Activated CD4-positive, alpha-beta memory T cell treated with anti-CD3 and anti-CD28 coated beads for 36 hours (primary cell): ENCODE measurements around the gene SLC17A9. TPM values are rescaled to one million over a fixed set of nuclear protein-coding genes. Genes with fewer than 3 reads are reported as not detected.
"Not testable (repeated sequence)": the region's sequence is repeated elsewhere in the genome, so short reads cannot be mapped to it uniquely, and the experiment has no call there.

Source experiments
- CTCF ChIA-PET: fragments of 350-600 bp; sonication (Branson Sonifier 250); formaldehyde crosslinking; loops from one replicate; lab custom pipeline; 2021; ENCODE audit warnings: antibody characterized with exemption, inconsistent platforms; lab: Charles Lee
- POLR2A ChIA-PET: fragments of 350-600 bp; sonication (Branson Sonifier 250); formaldehyde crosslinking; loops from one replicate; lab custom pipeline; 2021; ENCODE audit warnings: antibody characterized with exemption; lab: Charles Lee
- DNase-seq: peaks from one replicate; pipeline ENCODE4 v3.0.0-alpha.2; 2020
- H3K27ac Mint-ChIP-seq: one replicate; pipeline ENCODE4 v1.8.0; 2021; ENCODE audit warnings: mixed read lengths
- H3K27me3 Mint-ChIP-seq: one replicate; pipeline ENCODE4 v1.8.0; 2021; ENCODE audit warnings: mixed read lengths
- H3K36me3 Mint-ChIP-seq: one replicate; pipeline ENCODE4 v1.8.0; 2021; ENCODE audit warnings: mixed read lengths
- H3K4me1 Mint-ChIP-seq: one replicate; pipeline ENCODE4 v1.8.0; 2021; ENCODE audit warnings: low read depth, mixed read lengths
- H3K4me3 Mint-ChIP-seq: one replicate; pipeline ENCODE4 v1.8.0; 2021; ENCODE audit warnings: mild to moderate bottlenecking, mixed read lengths
- H3K9me3 Mint-ChIP-seq: one replicate; pipeline ENCODE4 v1.8.0; 2021; ENCODE audit warnings: mixed read lengths
- intact Hi-C: fragments of 100-400 bp; cut with micrococcal nuclease; formaldehyde crosslinking; loops from one replicate; pipeline ENCODE4 v1.15.1; 2023
- total RNA-seq, 2 experiments: library from RNA; stranded (reverse); gene quantifications; one replicate each; pipeline ENCODE4 v1.2.3, GENCODE V29; 2021

The SLC17A9 gene
- total RNA-seq, 2 experiments from 2014 or later: 9.5 to 9.7 TPM

- H3K4me1 Mint-ChIP-seq: peaks cover 73% of the 10 kb centered on the region
- CTCF ChIA-PET: interaction anchor here (0.9 to 7.8 kb wide), 3 partner anchors 8 to 20 kb away, joined by 3 to 95 read pairs (median 8); no protein-coding TSS in a partner anchor
- no peaks in the 10 kb centered on the region for H3K9me3 Mint-ChIP-seq
- POLR2A ChIA-PET: interaction anchor here (0.6 to 1.0 kb wide), 2 partner anchors 14 to 25 kb away, joined by 3 to 4 read pairs; no protein-coding TSS in a partner anchor
- intact Hi-C loops: loop anchor here (5.0 to 10.0 kb wide), 2 partner anchors 125 to 278 kb away; partner anchors contain the start of genes MRGBP and SLCO4A1
- DNase-seq: peak; percentile 74
- peak overlapping the region; percentile 47 for H3K4me3 Mint-ChIP-seq
- no peaks in the 10 kb centered on the region for H3K27me3 Mint-ChIP-seq
- peak overlapping the region; percentile 83 for H3K27ac Mint-ChIP-seq
- H3K36me3 Mint-ChIP-seq: peaks cover 7% of the 10 kb centered on the region
These were observed 30.0 kb upstream of the SLC17A9 start for GRCh38 chr20:62922451-62922921.

- ChIA-PET POLR2A (interaction anchor here (1.0 to 1.1 kb wide), 2 partner anchors 12 to 26 kb away, joined by 3 read pairs; no protein-coding TSS in a partner anchor), CTCF (interaction anchor here (0.9 to 3.1 kb wide), 3 partner anchors 8 to 21 kb away, joined by 3 to 8 read pairs (median 7); no protein-coding TSS in a partner anchor)
- not testable (repeated sequence) for H3K36me3 Mint-ChIP-seq, H3K27me3 Mint-ChIP-seq, H3K9me3 Mint-ChIP-seq, DNase-seq
- Mint-ChIP-seq H3K27ac (peak overlapping the region; percentile 83), H3K4me3 (peak overlapping the region; percentile 47), H3K4me1 (peaks cover 73% of the 10 kb centered on the region)
- intact Hi-C loops: loop anchor here (5.0 to 10.0 kb wide), 2 partner anchors 126 to 278 kb away; partner anchors contain the start of genes MRGBP and SLCO4A1
These were observed 29.3 kb upstream of the SLC17A9 start for GRCh38 chr20:62923059-62923668.

- Mint-ChIP-seq H3K27me3 (no peaks in the 10 kb centered on the region), H3K4me1 (peaks cover 72% of the 10 kb centered on the region), H3K27ac (peak overlapping the region; percentile 93), H3K4me3 (peak overlapping the region; percentile 89), H3K36me3 (peaks cover 7% of the 10 kb centered on the region), H3K9me3 (no peaks in the 10 kb centered on the region)
- POLR2A ChIA-PET: interaction anchor here (1.0 to 5.0 kb wide), 4 partner anchors 7 to 26 kb away, joined by 3 to 36 read pairs (median 4); partner anchors contain the start of gene GID8
- CTCF ChIA-PET: interaction anchor here (0.9 to 3.1 kb wide), 4 partner anchors 9 to 22 kb away, joined by 3 to 8 read pairs (median 5); no protein-coding TSS in a partner anchor
- DNase-seq: no peak
- intact Hi-C loops: loop anchor here (2.0 to 10.0 kb wide), 3 partner anchors 53 to 279 kb away; partner anchors contain the start of genes MRGBP and SLCO4A1
These were observed 28.7 kb upstream of the SLC17A9 start for GRCh38 chr20:62923669-62924441.

GRCh38 chr20:62924442-62925075 is 27.9 kb upstream of the SLC17A9 start:
- H3K4me3 Mint-ChIP-seq: peak overlapping the region; percentile 89
- peak; percentile 44 for DNase-seq
- H3K27ac Mint-ChIP-seq: peak overlapping the region; percentile 93
- CTCF ChIA-PET: interaction anchor here (1.0 to 3.1 kb wide), 4 partner anchors 10 to 22 kb away, joined by 3 to 8 read pairs (median 6); no protein-coding TSS in a partner anchor
- no peaks in the 10 kb centered on the region for H3K27me3 Mint-ChIP-seq
- peaks cover 65% of the 10 kb centered on the region for H3K4me1 Mint-ChIP-seq
- H3K9me3 Mint-ChIP-seq: no peaks in the 10 kb centered on the region
- H3K36me3 Mint-ChIP-seq: peaks cover 7% of the 10 kb centered on the region
- POLR2A ChIA-PET: interaction anchor here (0.9 to 5.0 kb wide), 4 partner anchors 8 to 14 kb away, joined by 3 to 36 read pairs (median 5); partner anchors contain the start of gene GID8
- intact Hi-C loops: loop anchor here (2.0 to 10.0 kb wide), 5 partner anchors 52 to 280 kb away; partner anchors contain the start of genes MRGBP, SLCO4A1 and TCFL5

GRCh38 chr20:62925076-62925419 is 27.5 kb upstream of the SLC17A9 start:
- intact Hi-C loops: loop anchor here (2.0 to 10.0 kb wide), 4 partner anchors 52 to 280 kb away; partner anchors contain the start of genes SLCO4A1 and TCFL5
- H3K4me3 Mint-ChIP-seq: peak overlapping the region; percentile 89
- CTCF ChIA-PET: interaction anchor here (1.0 to 3.1 kb wide), 6 partner anchors 9 to 47 kb away, joined by 3 to 8 read pairs (median 4); no protein-coding TSS in a partner anchor
- H3K36me3 Mint-ChIP-seq: peaks cover 7% of the 10 kb centered on the region
- POLR2A ChIA-PET: interaction anchor here (0.9 to 5.0 kb wide), 3 partner anchors 9 to 13 kb away, joined by 5 to 36 read pairs (median 5); partner anchors contain the start of gene GID8
- no peaks in the 10 kb centered on the region for H3K27me3 Mint-ChIP-seq
- H3K9me3 Mint-ChIP-seq: no peaks in the 10 kb centered on the region
- peaks cover 65% of the 10 kb centered on the region for H3K4me1 Mint-ChIP-seq
- DNase-seq: no peak
- peak overlapping the region; percentile 93 for H3K27ac Mint-ChIP-seq

- CTCF ChIA-PET: interaction anchor here (1.0 to 3.1 kb wide), 7 partner anchors 9 to 47 kb away, joined by 3 to 9 read pairs (median 5); no protein-coding TSS in a partner anchor
- intact Hi-C loops: loop anchor here (2.0 to 10.0 kb wide), 4 partner anchors 51 to 281 kb away; partner anchors contain the start of genes SLCO4A1 and TCFL5
- POLR2A ChIA-PET: interaction anchor here (0.9 to 5.0 kb wide), 4 partner anchors 9 to 13 kb away, joined by 5 to 36 read pairs (median 6); partner anchors contain the start of gene GID8
These were observed 26.9 kb upstream of the SLC17A9 start for GRCh38 chr20:62925420-62926228.

GRCh38 chr20:62926229-62927127 is 26.0 kb upstream of the SLC17A9 start, which contains the start of gene DIDO1:
Gene DIDO1 (minus strand): TSS chr20:62926505.
- intact Hi-C loops: loop anchor here (5.0 to 10.0 kb wide), 3 partner anchors 64 to 282 kb away; partner anchors contain the start of genes SLCO4A1 and TCFL5
- DNase-seq: peak; percentile 93
- Mint-ChIP-seq H3K36me3 (peaks cover 7% of the 10 kb centered on the region), H3K4me1 (peaks cover 64% of the 10 kb centered on the region), H3K27ac (peak within 1 kb of the TSS; percentile 93), H3K27me3 (no peaks in the 10 kb centered on the region), H3K9me3 (no peaks in the 10 kb centered on the region), H3K4me3 (peak within 1 kb of the TSS; percentile 89)
- ChIA-PET POLR2A (interaction anchor here (0.9 to 5.0 kb wide), 5 partner anchors 8 to 1054 kb away, joined by 3 to 36 read pairs (median 5); partner anchors contain the start of gene GID8), CTCF (interaction anchor here (0.7 to 2.1 kb wide), 8 partner anchors 9 to 46 kb away, joined by 3 to 9 read pairs (median 4); partner anchors contain the start of gene GID8)

More at GRCh38 chr20:62925420-62926228, 26.9 kb upstream of the SLC17A9 start:
- H3K27ac Mint-ChIP-seq: peak overlapping the region; percentile 93
- H3K4me1 Mint-ChIP-seq: peaks cover 65% of the 10 kb centered on the region
- peaks cover 7% of the 10 kb centered on the region for H3K36me3 Mint-ChIP-seq
- peak overlapping the region; percentile 89 for H3K4me3 Mint-ChIP-seq
- H3K27me3 Mint-ChIP-seq: no peaks in the 10 kb centered on the region
- H3K9me3 Mint-ChIP-seq: no peaks in the 10 kb centered on the region
- peak; percentile 63 for DNase-seq

- POLR2A ChIA-PET: interaction anchor here (0.9 to 5.0 kb wide), 5 partner anchors 8 to 1053 kb away, joined by 3 to 36 read pairs (median 5); partner anchors contain the start of gene GID8
- peaks cover 66% of the 10 kb centered on the region for H3K4me1 Mint-ChIP-seq
- DNase-seq: no peak
These were observed 25.3 kb upstream of the SLC17A9 start for GRCh38 chr20:62927128-62927705.

More at GRCh38 chr20:62927128-62927705, 25.3 kb upstream of the SLC17A9 start:
- H3K27ac Mint-ChIP-seq: peak overlapping the region; percentile 85
- H3K9me3 Mint-ChIP-seq: no peaks in the 10 kb centered on the region
- CTCF ChIA-PET: interaction anchor here (0.7 to 2.1 kb wide), 10 partner anchors 8 to 28 kb away, joined by 3 to 9 read pairs (median 4); partner anchors contain the start of gene GID8
- H3K27me3 Mint-ChIP-seq: no peaks in the 10 kb centered on the region
- H3K4me3 Mint-ChIP-seq: peak overlapping the region; percentile 89
- H3K36me3 Mint-ChIP-seq: peaks cover 7% of the 10 kb centered on the region
- intact Hi-C loops: loop anchor here (5.0 to 10.0 kb wide), 3 partner anchors 65 to 282 kb away; partner anchors contain the start of genes SLCO4A1 and TCFL5
